Right forelimb (tissue), 1 donor: Measurements from ENCODE around the gene TSFM.
"Not testable (repeated sequence)": the region's sequence is repeated elsewhere in the genome, so short reads cannot be mapped to it uniquely, and the experiment has no call there.

Experiments used
- DNase-seq: peaks from one replicate; pipeline ENCODE4 v3.0.0-alpha.2; 2018

TSFM gene

DNA sequence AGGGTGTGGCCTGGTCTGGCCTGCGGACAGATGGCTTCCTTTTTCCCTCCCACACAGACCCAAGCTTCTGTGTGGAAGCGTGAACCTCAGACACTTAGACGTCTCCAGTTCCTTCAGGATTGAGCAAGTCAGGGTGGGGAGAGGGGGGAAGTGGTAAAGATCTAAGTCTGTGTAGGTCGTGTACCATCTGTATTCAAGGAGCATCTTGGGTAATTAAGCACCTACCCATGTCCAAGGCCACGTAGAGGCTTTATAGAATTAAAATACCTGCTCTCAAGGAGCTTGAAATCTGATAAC lies 34.2 kb downstream of the TSFM start:
- DNase-seq = no peak

GRCh38 chr12:57817261-57817989 lies 34.8 kb downstream of the TSFM start:
- no peak for DNase-seq

DNA sequence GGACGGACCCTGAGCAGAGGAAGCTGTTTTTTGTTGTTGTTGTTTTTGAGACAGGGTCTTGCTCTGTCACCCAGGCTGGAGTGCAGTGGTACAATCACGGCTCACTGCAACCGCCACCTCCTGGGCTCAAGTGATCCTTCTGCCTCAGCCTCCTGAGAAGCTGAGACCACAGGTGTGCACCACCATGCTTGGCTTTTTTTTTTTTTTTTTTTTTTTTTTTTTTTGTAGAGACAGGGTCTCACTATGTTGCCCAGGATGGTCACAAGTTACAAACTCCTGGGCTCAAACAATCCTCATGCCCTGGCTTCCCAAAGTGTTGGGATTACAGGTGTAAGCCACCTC lies 35.4 kb downstream of the TSFM start:
- not testable (repeated sequence) for DNase-seq

- DNase-seq = not testable (repeated sequence)
These were observed 37.5 kb downstream of the TSFM start for GRCh38 chr12:57820119-57820518.

DNA sequence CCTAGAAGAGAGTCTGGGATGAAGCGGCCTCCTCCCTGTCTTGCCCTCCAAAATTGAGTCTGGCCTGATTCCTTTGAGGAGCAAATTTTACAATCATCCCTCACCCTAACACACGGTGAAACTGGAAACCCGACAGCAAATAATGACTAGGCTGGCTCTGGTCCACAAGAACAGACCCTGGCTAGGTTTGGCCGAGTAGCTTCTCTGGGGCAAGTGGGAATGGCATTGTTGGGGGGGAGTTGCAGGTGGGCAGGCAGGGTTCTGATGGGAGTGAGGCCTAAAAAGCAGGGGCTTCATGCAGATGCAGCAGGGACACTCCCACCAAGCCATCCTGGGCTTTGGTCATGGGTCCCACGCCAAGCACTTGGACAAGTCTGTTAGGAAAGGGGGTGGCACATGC lies 38.4 kb downstream of the TSFM start:
- DNase-seq = not testable (repeated sequence)

DNA sequence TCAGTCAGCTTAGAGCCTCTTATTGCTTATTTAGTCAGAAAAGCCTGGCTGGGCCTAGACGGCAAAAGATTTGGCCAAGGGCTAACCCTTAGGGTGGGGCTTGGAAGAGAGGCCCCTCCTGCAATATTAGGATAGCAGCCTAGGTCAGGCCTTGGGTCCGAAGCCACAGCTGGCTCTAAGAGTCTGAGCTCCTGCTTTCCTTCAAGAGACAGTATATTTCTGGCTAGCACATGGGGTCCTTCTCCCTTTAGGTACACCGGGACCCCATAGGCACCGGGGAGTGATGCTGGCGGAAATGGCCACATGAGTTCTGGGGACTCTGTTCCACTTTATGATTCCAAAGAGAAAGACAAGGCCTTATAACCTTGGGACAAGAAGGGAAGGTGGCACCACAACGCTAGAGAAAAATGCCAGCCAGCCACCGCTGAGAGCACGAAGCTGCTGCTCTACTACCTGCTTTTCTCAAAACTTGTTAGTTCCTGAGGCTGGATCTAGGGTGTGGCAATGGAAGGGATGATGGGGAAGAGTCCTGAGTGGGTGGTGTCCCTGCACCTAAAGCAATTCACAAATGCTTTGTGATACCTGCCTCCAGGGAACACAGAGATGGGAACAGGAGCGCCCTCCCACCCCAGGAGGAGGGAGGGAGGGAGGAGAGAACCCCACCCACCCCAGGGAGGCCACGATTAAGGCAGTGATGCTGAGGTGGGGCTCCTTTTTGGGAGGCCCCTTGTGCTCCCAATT lies 39.1 kb downstream of the TSFM start:
- no peak for DNase-seq

DNA sequence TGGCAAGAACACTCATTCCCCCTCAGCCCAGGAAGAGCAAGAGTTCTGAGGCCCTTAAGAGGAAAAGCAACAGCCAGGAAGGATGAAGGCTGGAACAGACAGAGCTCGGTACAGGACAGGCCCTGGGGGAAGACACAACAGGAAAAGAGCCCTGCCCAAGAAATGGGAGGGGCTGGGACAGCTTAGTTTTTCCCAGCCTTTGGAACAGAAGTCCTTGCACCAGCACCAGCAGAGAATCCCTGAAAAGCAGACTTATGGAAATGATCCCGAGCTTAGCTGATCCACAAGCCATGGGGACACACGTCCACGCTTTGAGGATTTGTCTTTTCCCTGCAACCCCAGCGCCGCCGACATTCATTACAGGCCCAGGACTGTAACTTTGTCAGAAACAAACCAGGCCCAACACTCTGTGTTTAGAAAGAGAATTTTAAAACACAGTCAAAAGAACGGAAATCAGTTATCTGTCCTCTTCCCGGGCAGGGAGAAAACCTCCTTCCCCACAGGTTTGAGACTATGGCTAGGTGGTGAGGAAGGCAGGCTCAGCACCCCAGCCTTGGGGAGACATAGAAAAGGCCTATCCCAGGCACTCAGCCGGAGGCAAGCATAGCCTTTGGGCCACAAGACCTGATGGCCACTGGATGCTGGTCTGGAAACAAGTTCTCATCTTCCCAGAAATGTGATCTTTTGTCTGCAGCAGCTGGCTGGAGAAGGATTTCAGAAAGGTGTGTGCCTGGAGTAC lies 40.0 kb downstream of the TSFM start:
- no peak for DNase-seq

- no peak for DNase-seq
These were observed 40.7 kb downstream of the TSFM start for GRCh38 chr12:57823131-57823907.

GRCh38 chr12:57823908-57824640 lies 41.5 kb downstream of the TSFM start:
- DNase-seq = no peak

GRCh38 chr12:57825451-57825850 lies 42.9 kb downstream of the TSFM start:
- no peak for DNase-seq

- DNase-seq = no peak
These were observed 43.8 kb downstream of the TSFM start for GRCh38 chr12:57826400-57826799.

GRCh38 chr12:57826966-57827365 lies 44.4 kb downstream of the TSFM start:
- no peak for DNase-seq

DNA sequence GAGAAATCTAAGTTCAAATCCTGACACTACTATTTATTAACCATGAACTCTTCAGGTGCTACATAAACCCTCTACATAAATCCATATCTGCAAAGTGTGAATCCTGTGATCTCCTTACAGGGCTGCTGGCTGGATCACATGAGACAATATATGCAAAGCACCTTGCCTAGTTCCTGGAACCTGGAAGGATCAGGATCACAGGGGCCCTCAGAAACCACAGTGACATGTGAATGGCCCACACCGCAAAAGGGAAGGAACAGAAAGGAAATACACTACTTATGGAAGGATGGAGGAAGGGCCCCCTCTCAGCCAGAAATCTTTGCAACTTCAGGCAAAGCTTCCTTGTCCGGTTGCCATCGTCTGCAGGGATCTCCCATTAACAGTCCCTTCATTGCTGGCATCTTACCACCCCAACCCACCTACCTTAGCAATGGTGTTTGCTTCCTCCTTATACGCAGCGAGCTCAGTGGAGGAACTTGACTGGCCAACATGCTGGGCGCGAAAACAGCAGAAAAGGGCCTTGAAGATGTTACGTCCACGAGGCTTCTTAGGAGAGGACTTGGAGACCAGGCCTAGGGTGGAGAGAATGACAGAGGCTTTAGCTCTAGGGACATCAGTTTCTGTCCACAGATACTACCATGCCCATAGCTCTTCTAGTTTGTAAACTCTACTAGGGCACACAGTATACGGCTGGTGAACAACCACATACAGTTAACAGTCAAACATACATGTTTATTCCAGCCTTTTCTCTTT lies 46.6 kb downstream of the TSFM start:
- DNase-seq = no peak

DNA sequence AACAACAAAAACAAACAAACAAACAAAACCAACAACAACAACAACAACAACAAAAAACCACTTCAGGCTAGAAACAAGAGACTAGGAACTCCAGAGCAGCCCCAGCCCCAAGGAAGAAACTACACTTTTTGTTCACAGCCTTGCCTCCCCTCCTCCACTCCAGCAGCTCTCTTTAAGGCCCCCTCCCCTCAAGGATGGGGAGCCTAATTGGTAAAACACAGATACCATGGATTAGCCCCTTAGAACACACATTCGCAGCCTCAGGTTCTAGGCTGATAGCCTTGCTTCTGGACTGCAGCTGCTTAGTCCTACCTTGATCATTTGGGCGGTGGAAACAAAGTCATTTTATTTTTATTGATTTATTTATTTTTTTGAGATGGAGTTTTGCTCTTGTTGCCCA lies 47.8 kb downstream of the TSFM start:
- DNase-seq = no peak

GRCh38 chr12:57832966-57833365 lies 50.4 kb downstream of the TSFM start:
- no peak for DNase-seq

GRCh38 chr12:57833672-57834071 lies 51.1 kb downstream of the TSFM start:
- no peak for DNase-seq

- no peak for DNase-seq
These were observed 51.7 kb downstream of the TSFM start for GRCh38 chr12:57834086-57834876.

DNA sequence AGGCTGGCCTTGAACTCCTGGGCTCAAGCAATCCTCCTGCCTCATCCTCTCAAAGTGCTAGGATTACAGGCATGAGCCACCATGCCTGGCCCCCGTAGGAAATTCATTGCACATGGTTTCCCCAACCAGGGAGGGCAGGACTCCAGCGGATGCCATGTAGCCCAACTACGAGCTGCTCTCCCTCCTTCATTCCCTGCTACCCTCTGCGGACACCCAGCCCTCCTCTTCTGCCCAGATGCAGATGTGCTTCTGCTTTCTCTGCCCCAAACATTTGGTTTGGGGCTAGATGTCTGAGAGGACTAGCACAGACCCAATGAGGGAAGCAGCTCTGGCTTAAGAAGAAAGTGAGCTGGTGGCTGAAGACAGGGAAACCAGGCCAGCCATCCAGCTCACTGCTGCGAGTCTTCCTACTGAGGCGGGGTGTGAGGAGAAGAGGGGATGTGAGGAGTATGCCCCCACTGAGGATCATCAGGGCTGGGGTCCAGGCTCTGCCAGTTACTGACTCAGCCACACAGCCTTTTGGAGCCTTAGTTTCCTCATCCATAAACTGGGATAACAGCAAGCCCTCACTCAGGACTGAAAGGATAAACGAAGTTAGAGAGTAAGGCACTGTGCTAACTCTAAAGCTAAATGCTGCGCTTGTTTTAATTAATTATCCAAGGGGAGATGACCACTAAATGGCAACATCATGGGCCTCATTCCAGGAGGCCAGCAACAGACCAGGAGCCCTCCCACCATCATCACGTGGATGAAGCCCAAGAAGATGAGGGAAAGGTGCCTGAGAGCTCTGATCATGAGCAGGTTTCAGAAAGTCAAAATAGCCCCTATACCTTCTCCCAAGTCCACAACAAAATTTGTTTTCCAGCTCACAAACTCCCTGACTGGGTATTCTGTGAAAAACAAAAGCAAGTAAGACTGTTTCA lies 53.0 kb downstream of the TSFM start:
- DNase-seq = no peak

- DNase-seq = peak; percentile 88
These were observed 54.1 kb downstream of the TSFM start for GRCh38 chr12:57836442-57837375.
